Mammary epithelial cell (primary cell): ENCODE measurements around the gene NACC2.

Experiments used
- EZH2 ChIP-seq: IDR thresholded peaks from 2 replicates; pipeline ENCODE4 v1.6.1; 2012; ENCODE audit warnings: low read length, inconsistent platforms, borderline replicate concordance
- TF ChIP-seq, protein P1 (sequence below), 2 donors: IDR thresholded peaks in 1 of 2; conservative IDR thresholded peaks in 1 of 2; 2 replicates each; pipeline ENCODE4 v1.5.1; 2011 to 2012; ENCODE audit warnings: inconsistent platforms in 2 of 2, low read length in 2 of 2, mild to moderate bottlenecking in 2 of 2, control low read depth in 1 of 2, low read depth in 1 of 2; ENCODE audit not compliant: insufficient read depth in 1 of 2; ENCODE audit errors: extremely low read depth in 1 of 2

DNA sequence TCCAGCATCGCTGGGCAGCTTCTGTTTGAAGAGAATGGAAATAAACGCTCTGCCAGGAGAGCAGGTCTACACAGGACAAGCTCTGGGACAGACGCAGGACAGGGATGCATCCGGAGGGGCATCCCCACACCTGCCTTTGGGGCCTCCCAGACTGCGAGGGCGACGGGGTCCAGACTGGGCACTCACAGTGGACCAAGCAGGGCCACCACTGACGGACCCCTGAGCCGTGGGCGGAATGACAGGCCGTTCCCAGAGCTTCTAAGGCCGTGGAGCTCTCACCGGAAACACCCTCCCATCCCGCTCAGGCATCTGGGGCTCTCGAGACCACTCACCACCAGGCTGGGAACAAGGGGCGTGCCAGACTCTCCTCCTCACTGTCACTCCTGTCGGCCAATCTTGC is 34.1 kb upstream of the NACC2 start:
- TF ChIP-seq EZH2: no peak
- TF ChIP-seq, protein P1, sequence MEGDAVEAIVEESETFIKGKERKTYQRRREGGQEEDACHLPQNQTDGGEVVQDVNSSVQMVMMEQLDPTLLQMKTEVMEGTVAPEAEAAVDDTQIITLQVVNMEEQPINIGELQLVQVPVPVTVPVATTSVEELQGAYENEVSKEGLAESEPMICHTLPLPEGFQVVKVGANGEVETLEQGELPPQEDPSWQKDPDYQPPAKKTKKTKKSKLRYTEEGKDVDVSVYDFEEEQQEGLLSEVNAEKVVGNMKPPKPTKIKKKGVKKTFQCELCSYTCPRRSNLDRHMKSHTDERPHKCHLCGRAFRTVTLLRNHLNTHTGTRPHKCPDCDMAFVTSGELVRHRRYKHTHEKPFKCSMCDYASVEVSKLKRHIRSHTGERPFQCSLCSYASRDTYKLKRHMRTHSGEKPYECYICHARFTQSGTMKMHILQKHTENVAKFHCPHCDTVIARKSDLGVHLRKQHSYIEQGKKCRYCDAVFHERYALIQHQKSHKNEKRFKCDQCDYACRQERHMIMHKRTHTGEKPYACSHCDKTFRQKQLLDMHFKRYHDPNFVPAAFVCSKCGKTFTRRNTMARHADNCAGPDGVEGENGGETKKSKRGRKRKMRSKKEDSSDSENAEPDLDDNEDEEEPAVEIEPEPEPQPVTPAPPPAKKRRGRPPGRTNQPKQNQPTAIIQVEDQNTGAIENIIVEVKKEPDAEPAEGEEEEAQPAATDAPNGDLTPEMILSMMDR (conservative IDR thresholded peaks at IDR 0.05 in 1 of 2, IDR thresholded peaks at IDR 0.05 in 1 of 2; ENCODE audit: extremely low read depth in 1 of 2, insufficient read depth in 1 of 2, low read depth in 1 of 2, low read length in 2 of 2): no peak
